Skeletal muscle cell (primary cell): ENCODE measurements around the gene ASPA.

ENCODE experiments used
- DNase-seq: peaks from one replicate; pipeline ENCODE4 v3.0.0-alpha.2; 2010; ENCODE audit warnings: low read depth
- H3K4me3 ChIP-seq: 2 replicates; pipeline ENCODE4 v1.5.1; 2011; ENCODE audit warnings: low read depth, mild to moderate bottlenecking, control low read depth, low read length, moderate library complexity

ASPA gene

GRCh38 chr17:3531266-3532101, 55.7 kb downstream of the ASPA start:
- DNase-seq = no peak
- no peak overlapping the region for H3K4me3 ChIP-seq

- DNase-seq = no peak
Measured at GRCh38 chr17:3532106-3532858, 56.5 kb downstream of the ASPA start.

GRCh38 chr17:3532859-3533142, 57.0 kb downstream of the ASPA start:
- no peak overlapping the region for H3K4me3 ChIP-seq
- DNase-seq = no peak

More at GRCh38 chr17:3532106-3532858, 56.5 kb downstream of the ASPA start:
- no peak overlapping the region for H3K4me3 ChIP-seq

- H3K4me3 ChIP-seq = no peak overlapping the region
- DNase-seq = no peak
Measured at GRCh38 chr17:3533752-3534151, 58.0 kb downstream of the ASPA start.

- no peak overlapping the region for H3K4me3 ChIP-seq
- DNase-seq = no peak
Measured at GRCh38 chr17:3534881-3535252, 59.1 kb downstream of the ASPA start.

GRCh38 chr17:3535253-3535995, 59.6 kb downstream of the ASPA start:
- no peak for DNase-seq
- peak overlapping the region; percentile 49 for H3K4me3 ChIP-seq

- no peak overlapping the region for H3K4me3 ChIP-seq
- no peak for DNase-seq
Measured at GRCh38 chr17:3536716-3537115, 60.9 kb downstream of the ASPA start.

- DNase-seq = no peak
- no peak overlapping the region for H3K4me3 ChIP-seq
Measured at GRCh38 chr17:3539881-3540540, 64.2 kb downstream of the ASPA start.

GRCh38 chr17:3542410-3543088, 66.8 kb downstream of the ASPA start:
- DNase-seq = no peak
- no peak overlapping the region for H3K4me3 ChIP-seq

GRCh38 chr17:3543453-3543852, 67.7 kb downstream of the ASPA start:
- H3K4me3 ChIP-seq = no peak overlapping the region
- no peak for DNase-seq

GRCh38 chr17:3544365-3544764, 68.6 kb downstream of the ASPA start:
- no peak for DNase-seq
- H3K4me3 ChIP-seq = no peak overlapping the region

GRCh38 chr17:3545151-3545550, 69.4 kb downstream of the ASPA start:
- H3K4me3 ChIP-seq = no peak overlapping the region
- DNase-seq = no peak

- no peak for DNase-seq
- no peak overlapping the region for H3K4me3 ChIP-seq
Measured at GRCh38 chr17:3546521-3546920, 70.7 kb downstream of the ASPA start.

- no peak for DNase-seq
- H3K4me3 ChIP-seq = no peak overlapping the region
Measured at GRCh38 chr17:3546997-3547396, 71.2 kb downstream of the ASPA start.

- no peak for DNase-seq
- H3K4me3 ChIP-seq = no peak overlapping the region
Measured at GRCh38 chr17:3547628-3548027, 71.8 kb downstream of the ASPA start.

- H3K4me3 ChIP-seq = no peak overlapping the region
- DNase-seq = no peak
Measured at GRCh38 chr17:3549610-3550162, 73.9 kb downstream of the ASPA start.

GRCh38 chr17:3551189-3551588, 75.4 kb downstream of the ASPA start:
- H3K4me3 ChIP-seq = no peak overlapping the region
- DNase-seq = no peak

GRCh38 chr17:3552916-3553315, 77.1 kb downstream of the ASPA start:
- no peak for DNase-seq
- H3K4me3 ChIP-seq = no peak overlapping the region
